NCI-H128 (cell line): ENCODE measurements around the gene ACOXL.

Experiments
- DNase-seq: peaks from one replicate; lab custom pipeline; 2025; ENCODE audit not compliant: unreplicated experiment; lab: John Stamatoyannopoulos, UW

Gene ACOXL

GRCh38 chr2:111154758-111155157 is 422.4 kb downstream of the ACOXL start:
- no peak for DNase-seq

GRCh38 chr2:111155610-111156009 is 423.2 kb downstream of the ACOXL start:
- no peak for DNase-seq

DNA sequence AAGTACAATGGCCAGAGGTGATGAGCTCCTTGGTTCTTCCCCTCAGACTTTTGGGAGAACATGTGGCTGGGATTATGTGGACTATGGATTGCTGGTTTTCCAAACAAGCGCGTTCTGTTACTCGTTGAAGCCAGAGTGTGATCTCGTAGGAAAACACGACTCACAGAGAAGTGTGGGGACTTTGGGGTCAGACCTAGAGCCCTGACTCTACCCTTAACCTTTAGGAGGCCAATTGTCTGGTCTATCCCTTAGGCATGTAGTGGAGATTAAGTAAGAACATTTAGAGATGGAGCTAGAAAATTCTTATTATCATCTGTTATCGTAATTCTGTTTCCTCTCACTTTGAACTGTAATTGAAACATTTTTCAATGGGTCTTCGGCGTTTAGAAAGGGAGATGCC is 424.2 kb downstream of the ACOXL start:
- DNase-seq: no peak

DNA sequence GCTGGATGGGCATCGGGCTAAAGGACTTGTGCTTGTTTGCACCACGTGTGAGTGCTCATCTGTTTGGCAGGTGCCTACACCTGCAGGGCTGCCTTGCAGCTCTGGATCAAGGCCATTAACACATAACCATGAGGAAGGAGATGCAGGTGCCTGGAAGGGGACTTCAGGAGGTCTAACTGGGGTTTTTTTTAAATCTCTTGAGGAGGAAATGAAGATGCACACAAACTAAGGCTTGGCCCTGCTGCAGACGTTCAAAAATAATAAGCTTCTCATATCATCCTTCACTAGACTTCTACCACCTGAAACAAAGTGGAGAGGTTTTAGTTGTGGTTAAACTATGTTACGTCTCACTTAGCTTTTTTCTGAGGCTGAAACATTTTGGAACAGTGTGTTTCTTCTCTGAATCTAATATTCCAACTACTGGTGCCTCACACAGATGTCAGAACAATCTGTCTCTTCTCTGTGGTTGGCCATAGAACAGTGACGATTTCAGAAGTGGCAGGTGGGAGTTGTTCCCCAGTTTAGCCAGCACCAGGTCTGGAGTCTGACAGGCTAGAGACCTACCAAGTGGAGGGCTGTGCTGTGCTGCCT is 424.8 kb downstream of the ACOXL start:
- DNase-seq: no peak

- DNase-seq: no peak
Measured at GRCh38 chr2:111157798-111158197, 425.4 kb downstream of the ACOXL start.

- no peak for DNase-seq
Measured at GRCh38 chr2:111159641-111160040, 427.3 kb downstream of the ACOXL start.

- DNase-seq: no peak
Measured at GRCh38 chr2:111160758-111161157, 428.4 kb downstream of the ACOXL start.

GRCh38 chr2:111161971-111162370 is 429.6 kb downstream of the ACOXL start:
- no peak for DNase-seq

DNA sequence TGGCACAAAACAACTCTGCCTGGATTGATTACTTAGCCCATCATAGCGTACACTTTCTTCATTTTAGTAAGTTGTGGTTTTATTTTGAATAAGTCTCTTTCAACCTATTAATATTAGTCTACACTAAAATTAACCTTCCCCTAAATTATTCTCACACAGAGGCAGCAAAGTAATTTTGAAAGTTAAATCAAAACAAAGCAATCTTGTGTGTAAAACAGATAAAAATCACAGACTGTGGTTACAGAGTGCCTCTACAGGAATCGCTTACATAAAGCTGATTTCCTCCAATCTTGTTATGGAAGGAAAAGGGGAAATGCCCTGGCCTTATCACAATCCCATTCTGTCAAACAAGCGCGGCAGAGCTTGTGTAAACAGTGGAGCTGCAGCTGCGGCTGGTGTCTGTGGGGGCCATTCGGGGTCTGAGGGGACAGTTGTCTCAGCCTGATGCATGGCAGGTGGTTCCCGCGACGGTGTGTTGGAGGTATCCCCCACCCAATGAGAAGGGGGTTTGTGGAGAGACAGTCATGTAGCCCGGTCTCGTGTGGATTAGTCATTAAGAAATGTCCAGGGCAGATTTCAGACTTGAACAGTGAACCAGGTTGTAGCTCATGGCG is 430.5 kb downstream of the ACOXL start:
- no peak for DNase-seq

- DNase-seq: no peak
Measured at GRCh38 chr2:111164078-111164477, 431.7 kb downstream of the ACOXL start.

DNA sequence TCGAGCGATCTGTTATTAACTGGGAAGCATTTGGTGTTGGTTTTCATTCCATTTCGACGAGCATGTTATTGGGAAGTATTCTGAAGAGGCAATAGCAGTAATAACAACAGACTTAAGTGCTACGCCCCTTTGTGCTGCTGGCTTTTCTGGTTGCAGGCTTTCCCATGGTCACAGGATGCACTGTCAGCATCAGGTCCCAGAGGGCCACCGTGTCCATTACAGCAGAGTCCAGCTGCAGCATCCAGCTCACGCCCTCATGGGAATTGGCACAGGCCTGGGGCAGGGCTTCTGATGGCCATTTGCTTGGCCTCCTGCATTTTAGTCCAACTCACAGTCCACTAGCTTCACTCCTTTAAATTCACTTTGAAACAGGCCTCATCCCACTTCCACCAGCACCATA is 432.7 kb downstream of the ACOXL start:
- DNase-seq: no peak

DNA sequence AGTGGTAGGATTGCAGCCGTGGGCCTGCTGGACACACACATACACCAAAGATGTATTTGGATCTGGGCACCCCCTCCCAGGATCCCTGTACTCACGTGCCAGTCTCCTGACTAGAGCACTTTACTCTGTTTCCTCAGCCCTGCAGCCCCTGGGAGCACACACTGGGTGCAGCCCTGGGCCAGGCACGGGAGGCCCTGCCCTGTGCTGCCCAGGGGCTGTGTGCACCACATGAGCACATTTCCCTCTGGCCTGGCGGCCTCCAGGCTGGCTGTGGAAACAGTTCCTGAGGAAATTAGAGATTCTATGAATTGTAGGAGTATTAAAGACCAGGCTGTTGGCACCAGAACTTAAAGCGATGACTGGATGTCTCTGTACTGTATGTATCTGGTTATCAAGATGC is 433.7 kb downstream of the ACOXL start:
- DNase-seq: no peak

DNA sequence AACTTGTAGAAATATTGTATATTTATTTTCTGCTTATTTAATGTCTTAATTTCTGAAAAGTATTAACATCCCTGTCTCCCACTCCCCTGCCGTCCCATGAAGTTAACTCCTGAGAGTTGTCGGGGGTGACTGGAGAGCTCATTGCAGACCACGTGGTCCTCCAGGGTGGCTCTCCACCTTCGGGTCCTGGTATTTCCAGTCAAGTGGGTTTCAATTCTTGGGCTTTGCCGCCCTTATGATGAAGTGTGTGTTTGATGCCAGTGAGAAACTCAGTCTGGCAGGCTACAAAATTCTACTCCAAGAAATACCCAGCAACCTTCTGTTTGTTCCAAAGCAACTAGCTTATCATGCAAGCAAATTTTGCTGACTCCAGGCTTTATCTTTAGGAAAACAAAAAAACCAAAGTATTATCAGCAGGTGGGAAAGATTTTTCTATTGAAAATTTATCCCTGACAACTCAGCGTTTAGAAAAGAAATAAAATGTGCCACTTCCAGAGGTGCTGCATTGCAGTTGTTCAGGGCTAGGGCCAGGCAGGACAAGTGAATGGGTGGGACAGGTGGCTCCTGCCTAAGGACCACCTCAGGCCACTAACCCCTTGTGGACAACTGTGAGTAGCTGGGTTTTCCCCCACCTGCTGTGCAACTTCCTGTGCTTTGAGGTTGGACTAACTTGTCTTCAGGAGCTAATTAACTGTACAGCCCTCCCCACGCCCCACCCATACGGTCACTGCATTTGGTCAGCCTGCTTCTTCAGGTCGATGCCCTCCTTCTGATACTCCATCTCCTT is 434.9 kb downstream of the ACOXL start:
- no peak for DNase-seq

- DNase-seq: no peak
Measured at GRCh38 chr2:111167863-111168162, 435.4 kb downstream of the ACOXL start.
